Adipocyte (in vitro differentiated cells): ENCODE measurements around the gene TRAPPC8.

Experiments
- DNase-seq: peaks from one replicate; pipeline ENCODE4 v3.0.0-alpha.2; 2015; ENCODE audit warnings: low read depth
- H3K27me3 ChIP-seq: replicated peaks from 2 replicates; pipeline ENCODE4 v1.7.0; 2013; ENCODE audit warnings: mild to moderate bottlenecking, low read length, moderate library complexity; ENCODE audit not compliant: control insufficient read depth, insufficient read depth
- H3K36me3 ChIP-seq: 2 replicates; pipeline ENCODE4 v1.7.0; 2013; ENCODE audit warnings: low read length, mild to moderate bottlenecking, moderate library complexity; ENCODE audit not compliant: control insufficient read depth, insufficient read depth, severe bottlenecking
- H3K4me1 ChIP-seq: 2 replicates; pipeline ENCODE4 v1.7.0; 2013; ENCODE audit warnings: mild to moderate bottlenecking, low read length, moderate library complexity; ENCODE audit not compliant: control insufficient read depth, insufficient read depth
- H3K4me3 ChIP-seq: 2 replicates; pipeline ENCODE4 v1.7.0; 2013; ENCODE audit warnings: mild to moderate bottlenecking, low read length, moderate library complexity
- H3K9ac ChIP-seq: 2 replicates; pipeline ENCODE4 v1.7.0; 2013; ENCODE audit warnings: mild to moderate bottlenecking, low read length, moderate library complexity
- H3K9me3 ChIP-seq: 2 replicates; pipeline ENCODE4 v1.7.0; 2013; ENCODE audit warnings: mild to moderate bottlenecking, low read length, moderate library complexity; ENCODE audit not compliant: control insufficient read depth

Gene TRAPPC8

DNA sequence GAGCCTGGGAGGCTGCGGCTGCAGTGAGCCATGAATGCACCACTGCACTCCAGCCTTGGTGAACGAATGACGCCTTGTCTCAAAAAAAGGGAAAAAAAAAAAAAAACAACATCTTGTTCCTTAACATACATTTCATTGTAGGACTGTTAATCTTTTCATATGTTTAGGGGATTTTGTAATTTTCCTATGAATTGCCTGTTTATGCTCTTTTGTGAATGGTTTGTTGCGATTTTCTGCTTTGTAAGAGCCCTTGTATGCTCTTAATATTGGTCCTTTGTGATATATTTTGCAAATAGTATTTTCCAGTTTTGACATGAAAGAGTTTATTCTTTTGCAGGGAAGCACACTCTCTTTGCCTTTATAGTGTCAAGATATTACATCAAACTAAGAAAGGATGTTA, 50.0 kb downstream of the TRAPPC8 start:
- Histone ChIP-seq H3K9me3 (no peaks in the 10 kb centered on the region), H3K36me3 (peaks cover 80% of the 10 kb centered on the region), H3K4me1 (no peaks in the 10 kb centered on the region), H3K4me3 (no peak overlapping the region), H3K9ac (no peak overlapping the region), H3K27me3 (no peaks in the 10 kb centered on the region)
- DNase-seq = no peak

DNA sequence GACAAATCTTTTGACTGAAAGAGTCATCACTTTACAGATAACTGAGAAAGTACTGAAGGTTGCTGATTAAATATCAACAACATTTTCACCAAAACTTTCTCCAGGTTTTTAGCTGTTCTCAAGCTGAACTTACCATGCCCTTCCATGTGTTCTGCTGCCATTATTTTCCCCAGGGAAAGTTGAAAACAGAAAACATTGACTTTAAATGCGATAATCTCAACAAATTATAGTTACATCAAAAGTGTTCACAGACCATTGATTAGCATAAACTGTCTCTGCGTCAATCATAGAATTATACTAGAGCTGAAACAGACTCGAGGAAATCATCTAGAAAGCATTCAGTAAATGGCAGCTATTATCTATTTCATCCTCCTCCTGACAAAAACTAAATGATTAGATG, 51.4 kb downstream of the TRAPPC8 start:
- DNase-seq = no peak
- Histone ChIP-seq H3K27me3 (no peaks in the 10 kb centered on the region), H3K4me3 (no peak overlapping the region), H3K9ac (no peak overlapping the region), H3K36me3 (peaks cover 75% of the 10 kb centered on the region), H3K9me3 (no peaks in the 10 kb centered on the region), H3K4me1 (no peaks in the 10 kb centered on the region)

- Histone ChIP-seq H3K36me3 (peaks cover 68% of the 10 kb centered on the region), H3K4me1 (no peaks in the 10 kb centered on the region), H3K9ac (no peak overlapping the region), H3K27me3 (no peaks in the 10 kb centered on the region), H3K9me3 (peaks cover 15% of the 10 kb centered on the region), H3K4me3 (no peak overlapping the region)
- DNase-seq = no peak
Measured at GRCh38 chr18:31884020-31884419, 58.9 kb downstream of the TRAPPC8 start.

- peaks cover 15% of the 10 kb centered on the region for H3K9me3 ChIP-seq
- no peaks in the 10 kb centered on the region for H3K27me3 ChIP-seq
- H3K4me3 ChIP-seq = no peak overlapping the region
- no peaks in the 10 kb centered on the region for H3K4me1 ChIP-seq
- no peak for DNase-seq
- no peak overlapping the region for H3K9ac ChIP-seq
- peaks cover 70% of the 10 kb centered on the region for H3K36me3 ChIP-seq
Measured at GRCh38 chr18:31880186-31880898, 62.6 kb downstream of the TRAPPC8 start.

- Histone ChIP-seq H3K9me3 (peaks cover 15% of the 10 kb centered on the region), H3K27me3 (no peaks in the 10 kb centered on the region), H3K4me3 (no peak overlapping the region), H3K9ac (no peak overlapping the region), H3K36me3 (peaks cover 73% of the 10 kb centered on the region), H3K4me1 (no peaks in the 10 kb centered on the region)
- no peak for DNase-seq
Measured at GRCh38 chr18:31878358-31878757, 64.6 kb downstream of the TRAPPC8 start.

DNA sequence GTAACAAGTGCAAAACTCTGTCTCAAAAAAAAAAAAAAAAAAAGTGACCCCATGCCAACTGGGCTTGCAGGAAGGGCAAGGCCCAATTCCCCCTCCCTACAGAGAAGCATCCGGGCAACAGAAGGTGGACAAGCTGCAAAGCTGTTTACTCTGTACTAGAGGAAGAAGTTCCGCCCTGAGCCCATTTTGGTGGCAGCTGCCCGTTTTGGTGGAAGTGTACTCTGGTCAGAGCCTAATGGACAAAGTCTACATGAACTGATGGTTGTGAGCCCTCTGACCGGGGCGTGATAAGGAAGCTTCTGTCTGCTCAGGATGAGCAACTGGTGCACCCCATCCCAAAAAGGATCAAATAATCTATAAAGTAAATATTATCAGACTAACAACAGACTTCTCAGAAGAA, 65.0 kb downstream of the TRAPPC8 start:
- H3K36me3 ChIP-seq = peaks cover 73% of the 10 kb centered on the region
- H3K9ac ChIP-seq = no peak overlapping the region
- H3K4me3 ChIP-seq = no peak overlapping the region
- no peaks in the 10 kb centered on the region for H3K4me1 ChIP-seq
- peaks cover 15% of the 10 kb centered on the region for H3K9me3 ChIP-seq
- no peak for DNase-seq
- H3K27me3 ChIP-seq = no peaks in the 10 kb centered on the region

DNA sequence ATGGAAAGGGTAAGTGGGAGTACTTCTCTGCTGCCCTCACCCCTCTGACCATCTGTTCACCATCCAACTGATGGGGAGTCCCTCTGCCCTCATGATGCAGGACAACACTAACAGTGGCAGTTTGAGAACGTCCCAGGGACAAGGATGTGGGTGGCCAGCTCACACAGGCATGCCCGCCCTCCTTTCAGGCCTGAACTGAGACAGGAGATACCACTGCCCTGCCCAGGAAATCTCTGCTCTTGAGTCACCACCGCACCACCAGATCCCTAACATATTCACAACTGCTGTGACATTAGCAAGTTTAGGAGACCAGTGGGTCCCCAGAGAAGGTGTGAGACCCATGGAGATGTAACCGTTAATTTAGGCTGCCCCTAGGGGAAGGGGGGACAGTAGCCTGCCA, 66.2 kb downstream of the TRAPPC8 start:
- no peak overlapping the region for H3K4me3 ChIP-seq
- H3K9ac ChIP-seq = no peak overlapping the region
- no peaks in the 10 kb centered on the region for H3K27me3 ChIP-seq
- H3K4me1 ChIP-seq = no peaks in the 10 kb centered on the region
- peaks cover 15% of the 10 kb centered on the region for H3K9me3 ChIP-seq
- DNase-seq = no peak
- H3K36me3 ChIP-seq = peaks cover 77% of the 10 kb centered on the region

- no peak overlapping the region for H3K9ac ChIP-seq
- no peak overlapping the region for H3K4me3 ChIP-seq
- no peaks in the 10 kb centered on the region for H3K4me1 ChIP-seq
- no peak for DNase-seq
- peaks cover 78% of the 10 kb centered on the region for H3K36me3 ChIP-seq
- H3K9me3 ChIP-seq = peaks cover 3% of the 10 kb centered on the region
- no peaks in the 10 kb centered on the region for H3K27me3 ChIP-seq
Measured at GRCh38 chr18:31875301-31875700, 67.6 kb downstream of the TRAPPC8 start.

DNA sequence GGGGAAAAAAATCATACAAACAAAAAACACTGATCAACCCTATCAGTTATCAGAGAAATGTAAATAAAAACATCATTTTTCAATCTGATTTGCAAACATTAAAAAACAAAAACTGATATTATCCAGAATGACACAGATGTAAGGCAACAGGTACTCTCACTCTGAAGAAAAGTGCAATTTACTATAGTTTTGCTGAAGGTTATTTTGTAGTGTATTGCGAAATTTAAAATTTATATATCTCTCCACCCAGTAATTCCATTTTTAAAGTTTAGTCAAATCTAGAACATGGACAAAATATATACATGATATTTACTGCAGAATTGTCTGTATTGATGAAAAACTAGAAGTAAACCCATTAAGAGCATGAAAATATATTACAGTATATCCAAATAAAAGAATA, 79.8 kb downstream of the TRAPPC8 start:
- no peaks in the 10 kb centered on the region for H3K9me3 ChIP-seq
- H3K9ac ChIP-seq = no peak overlapping the region
- H3K4me3 ChIP-seq = no peak overlapping the region
- no peaks in the 10 kb centered on the region for H3K4me1 ChIP-seq
- peaks cover 72% of the 10 kb centered on the region for H3K36me3 ChIP-seq
- DNase-seq = no peak
- H3K27me3 ChIP-seq = no peaks in the 10 kb centered on the region

DNA sequence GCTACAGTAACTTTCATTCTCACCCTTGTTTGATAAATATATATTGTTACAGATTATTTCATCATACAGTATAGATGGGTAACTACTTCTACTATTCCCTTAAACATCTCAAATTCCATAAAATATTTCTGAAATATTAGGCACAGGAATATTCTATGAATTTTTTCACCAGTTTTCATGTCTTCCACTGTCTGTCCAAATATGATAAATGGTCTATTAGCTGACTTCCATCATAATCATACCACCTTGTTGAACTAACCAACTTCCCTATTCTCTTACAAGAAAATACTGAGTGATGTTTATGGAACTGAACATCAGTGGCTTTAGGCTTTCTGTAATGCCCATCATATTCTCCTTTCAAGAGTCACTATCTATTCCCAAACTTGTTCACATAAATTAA, 82.4 kb downstream of the TRAPPC8 start:
- no peak overlapping the region for H3K4me3 ChIP-seq
- peaks cover 74% of the 10 kb centered on the region for H3K36me3 ChIP-seq
- no peaks in the 10 kb centered on the region for H3K27me3 ChIP-seq
- no peak for DNase-seq
- no peaks in the 10 kb centered on the region for H3K4me1 ChIP-seq
- no peak overlapping the region for H3K9ac ChIP-seq
- no peaks in the 10 kb centered on the region for H3K9me3 ChIP-seq

- Histone ChIP-seq H3K27me3 (no peaks in the 10 kb centered on the region), H3K4me3 (no peak overlapping the region), H3K4me1 (no peaks in the 10 kb centered on the region), H3K36me3 (peaks cover 91% of the 10 kb centered on the region), H3K9ac (no peak overlapping the region), H3K9me3 (no peaks in the 10 kb centered on the region)
- DNase-seq = no peak
Measured at GRCh38 chr18:31857526-31858106, 85.3 kb downstream of the TRAPPC8 start.

DNA sequence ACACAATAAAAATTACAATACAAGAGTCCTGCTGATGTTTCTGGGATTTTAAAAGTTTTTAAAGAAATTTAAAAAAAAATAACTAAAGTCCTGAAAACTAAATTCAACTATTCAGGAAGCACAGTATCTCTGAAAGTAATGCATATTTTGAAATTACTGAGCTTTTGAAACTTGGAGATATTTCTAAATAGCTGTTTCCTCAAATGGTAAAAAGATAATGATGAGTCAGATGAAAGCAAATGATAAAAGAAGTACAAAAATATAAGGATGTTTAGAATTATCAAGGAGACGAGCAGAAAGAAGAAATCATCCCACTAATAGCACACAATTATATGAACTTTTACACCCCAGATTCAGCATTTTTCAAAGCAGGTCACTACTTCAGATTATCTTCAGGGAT, 92.1 kb downstream of the TRAPPC8 start:
- Histone ChIP-seq H3K9ac (no peak overlapping the region), H3K9me3 (no peaks in the 10 kb centered on the region), H3K27me3 (no peaks in the 10 kb centered on the region), H3K36me3 (peaks cover 89% of the 10 kb centered on the region), H3K4me1 (peaks cover 3% of the 10 kb centered on the region), H3K4me3 (no peak overlapping the region)
- no peak for DNase-seq
